Right lobe of liver (tissue), 6 donors: ENCODE results near the gene CAT. TPM values are rescaled to one million over a fixed set of nuclear protein-coding genes. Genes with fewer than 3 reads are reported as not detected.

Experiments used
- ATAC-seq, 4 donors: fragments of 200-7000 bp; cut with Tn5 transposase; one replicate each; pipeline ENCODE4 v1.9.1; 2020; ENCODE audit warnings: mild to moderate bottlenecking in 4 of 4, moderate library complexity in 4 of 4
- DNase-seq, 3 donors: peaks; one replicate each; pipeline ENCODE4 v3.0.0-alpha.2; 2020
- H3K27ac ChIP-seq, 3 donors: fragments of 200-600 bp; one replicate each; pipeline ENCODE4 v1.8.0; 2022
- H3K27me3 ChIP-seq, 2 donors: fragments of 200-600 bp; one replicate each; pipeline ENCODE4 v1.8.0; 2022
- H3K36me3 ChIP-seq, 4 donors: fragments of 200-600 bp; sonication (generic) in 1 of 4; one replicate each; pipeline versions ENCODE4 v1.5.1 to v1.8.0; 2017 to 2022; ENCODE audit warnings: control low read depth in 1 of 4
- H3K4me1 ChIP-seq, 4 donors: fragments of 200-600 bp; sonication (generic) in 1 of 4; one replicate each; pipeline versions ENCODE4 v1.5.1 to v1.8.0; 2017 to 2022; ENCODE audit warnings: control low read depth in 1 of 4
- H3K4me3 ChIP-seq, 3 donors: fragments of 200-600 bp; one replicate each; pipeline ENCODE4 v1.8.0; 2022
- H3K9me3 ChIP-seq, 4 donors: fragments of 200-600 bp; sonication (generic) in 1 of 4; one replicate each; pipeline versions ENCODE4 v1.5.1 to v1.8.0; 2017 to 2022; ENCODE audit warnings: control low read depth in 1 of 4
- CTCF ChIP-seq, 4 donors: fragments of 200-600 bp in 3 of 4; fragments of 450-650 bp in 1 of 4; IDR thresholded peaks; one replicate each; pipeline versions ENCODE4 v1.5.1 to v1.8.0; 2016 to 2022; ENCODE audit warnings: antibody characterized with exemption in 4 of 4, mild to moderate bottlenecking in 2 of 4
- POLR2A ChIP-seq: fragments of 450-650 bp; IDR thresholded peaks from one replicate; pipeline ENCODE4 v1.6.1; 2017; ENCODE audit warnings: antibody characterized with exemption, mild to moderate bottlenecking
- WGBS: methylation state at CpG from one replicate; pipeline ENCODE4 v1.1.6; 2018; ENCODE audit warnings: low coverage, low lambda C conversion rate; ENCODE audit not compliant: insufficient coverage; ENCODE audit errors: missing lambda C conversion rate; 5-methylcytosine and 5-hydroxymethylcytosine counted together
- intact Hi-C, 2 donors: fragments of 100-400 bp; cut with DNase I; formaldehyde crosslinking; loops; one replicate each; pipeline versions ENCODE4 v1.11.2 to v1.14.1; 2022
- total RNA-seq, 6 experiments: library from RNA; depleted of rRNA in 2 of 6; stranded (reverse); fragments of >200 nt in 2 of 6; fragmentation: NEBNext Ultra II Directional in 3 of 6; extraction: Animal tissue kit (Norgen Biotek cat#: 25700) in 3 of 6; gene quantifications; one replicate each; pipeline versions ENCODE4 v1.1.0 to v1.2.4, GENCODE V29; 2016 to 2023
- donor health status: DM: no; HTN: yes; CAD: no.
- donor health status: DM: no; HTN: no; CAD: no.
- donor health status: DM: no; HTN: no; CAD: no.
- donor health status: DM: no; HTN: yes; CAD: no.
- donor health status: DM: no; HTN: yes; CAD: no.

CAT gene
- total RNA-seq, 6 experiments from 2014 or later, result 212 to 450 (median 330) TPM

DNA sequence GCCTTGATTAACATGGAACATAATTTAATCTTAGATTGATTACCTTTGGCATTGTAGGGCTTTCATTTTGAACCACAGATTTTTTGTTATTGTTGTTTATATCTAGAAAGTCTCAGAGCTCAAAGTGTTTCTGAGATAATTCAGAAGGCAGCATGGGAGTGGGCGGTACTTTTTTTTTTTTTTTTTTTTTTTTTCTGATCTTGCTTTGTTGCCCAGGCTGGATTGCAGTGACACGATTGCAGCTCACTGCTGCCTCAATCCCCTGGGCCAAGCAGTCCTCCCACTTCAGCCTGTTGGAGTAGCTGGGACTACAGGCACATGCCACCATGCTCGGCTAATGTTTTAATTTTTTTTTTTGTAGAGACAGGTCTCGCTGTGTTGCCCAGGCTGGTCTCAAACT is 21.5 kb downstream of the CAT start:
- Histone ChIP-seq H3K9me3 (no peaks in the 10 kb centered on the region), H3K27ac (peak overlapping the region in 2 of 3 donors; percentile 67 to 88), H3K4me1 (peaks cover 0 to 86% (median 30%) of the 10 kb centered on the region in 4 donors), H3K36me3 (peaks cover 0 to 79% (median 40%) of the 10 kb centered on the region in 4 donors), H3K27me3 (no peaks in the 10 kb centered on the region), H3K4me3 (no peak overlapping the region)
- no peak for DNase-seq
- WGBS, result 48% methylated on average over 4 of the region's 4 CpGs
- ATAC-seq, result peak in 1 of 4 donors; percentile 19
- intact Hi-C loops, result no loop called here
- TF ChIP-seq POLR2A, result no peak
- TF ChIP-seq CTCF (IDR thresholded peaks at IDR 0.05), result no peak

GRCh38 chr11:34461215-34461614 is 22.5 kb downstream of the CAT start:
- peaks cover 0 to 79% (median 40%) of the 10 kb centered on the region in 4 donors for H3K36me3 ChIP-seq
- peaks cover 0 to 77% (median 29%) of the 10 kb centered on the region in 4 donors for H3K4me1 ChIP-seq

GRCh38 chr11:34464591-34465051 is 25.9 kb downstream of the CAT start:
- Histone ChIP-seq H3K4me1 (peaks cover 0 to 43% (median 13%) of the 10 kb centered on the region in 4 donors), H3K4me3 (no peak overlapping the region), H3K9me3 (no peaks in the 10 kb centered on the region), H3K36me3 (peaks cover 0 to 83% (median 46%) of the 10 kb centered on the region in 4 donors), H3K27me3 (no peaks in the 10 kb centered on the region), H3K27ac (peak overlapping the region in 2 of 3 donors; percentile 51 to 56)
- DNase-seq (peak in 1 of 3 donors; percentile 46), ATAC-seq (peak; percentile 40 to 70 (median 50))
- TF ChIP-seq CTCF (IDR thresholded peaks at IDR 0.05), result no peak
- TF ChIP-seq POLR2A, result no peak
- intact Hi-C loops, result no loop called here
- WGBS, result 18% methylated on average over 7 of the region's 7 CpGs

More at GRCh38 chr11:34461215-34461614, 22.5 kb downstream of the CAT start:
- H3K27ac ChIP-seq, result peak overlapping the region in 2 of 3 donors; percentile 22 to 25
- no peaks in the 10 kb centered on the region for H3K27me3 ChIP-seq
- H3K4me3 ChIP-seq, result no peak overlapping the region
- no peak for ATAC-seq
- TF ChIP-seq CTCF (IDR thresholded peaks at IDR 0.05) (no peak), POLR2A (no peak)
- peak in 1 of 3 donors; percentile 55 for DNase-seq
- H3K9me3 ChIP-seq, result no peaks in the 10 kb centered on the region
- intact Hi-C loops, result no loop called here
- 62% methylated on average over 5 of the region's 14 CpGs for WGBS

- Histone ChIP-seq H3K27me3 (no peaks in the 10 kb centered on the region), H3K36me3 (peaks cover 0 to 92% (median 56%) of the 10 kb centered on the region in 4 donors), H3K4me1 (peaks cover 0 to 22% (median 4%) of the 10 kb centered on the region in 4 donors), H3K27ac (no peak overlapping the region), H3K9me3 (no peaks in the 10 kb centered on the region), H3K4me3 (no peak overlapping the region)
- DNase-seq (no peak), ATAC-seq (no peak)
- TF ChIP-seq CTCF (IDR thresholded peaks at IDR 0.05), result no peak
- TF ChIP-seq POLR2A, result no peak
- 93% methylated on average over 3 of the region's 3 CpGs for WGBS
- intact Hi-C loops, result no loop called here
Observed at GRCh38 chr11:34466802-34467488, 28.2 kb downstream of the CAT start.
